Measurements from ENCODE around the gene TRMT44.

DNA sequence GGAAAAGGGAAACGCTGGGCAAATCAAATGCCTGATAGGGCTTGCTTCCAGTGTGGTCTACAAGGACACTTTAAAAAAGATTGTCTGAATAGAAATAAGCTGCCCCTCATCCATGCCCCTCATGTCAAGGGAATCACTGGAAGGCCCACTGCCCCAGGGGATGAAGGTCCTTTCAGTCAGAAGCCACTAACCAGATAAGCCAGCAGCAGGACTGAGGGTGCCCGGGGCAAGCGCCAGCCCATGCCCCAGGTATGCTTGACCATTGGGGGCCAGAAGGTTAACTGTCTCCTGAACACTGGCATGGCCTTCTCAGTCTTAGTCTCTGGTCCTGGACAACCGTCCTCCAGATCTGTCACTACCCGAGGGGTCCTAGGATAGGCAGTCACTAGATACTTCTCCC, 17.8 kb upstream of the TRMT44 start:
- no peak for TF ChIP-seq TAF1 (IDR thresholded peaks at IDR 0.05; ENCODE audit: low read depth)
- TF ChIP-seq TCF12 (IDR thresholded peaks at IDR 0.05; ENCODE audit: low read depth), result no peak
- TF ChIP-seq, protein P1, sequence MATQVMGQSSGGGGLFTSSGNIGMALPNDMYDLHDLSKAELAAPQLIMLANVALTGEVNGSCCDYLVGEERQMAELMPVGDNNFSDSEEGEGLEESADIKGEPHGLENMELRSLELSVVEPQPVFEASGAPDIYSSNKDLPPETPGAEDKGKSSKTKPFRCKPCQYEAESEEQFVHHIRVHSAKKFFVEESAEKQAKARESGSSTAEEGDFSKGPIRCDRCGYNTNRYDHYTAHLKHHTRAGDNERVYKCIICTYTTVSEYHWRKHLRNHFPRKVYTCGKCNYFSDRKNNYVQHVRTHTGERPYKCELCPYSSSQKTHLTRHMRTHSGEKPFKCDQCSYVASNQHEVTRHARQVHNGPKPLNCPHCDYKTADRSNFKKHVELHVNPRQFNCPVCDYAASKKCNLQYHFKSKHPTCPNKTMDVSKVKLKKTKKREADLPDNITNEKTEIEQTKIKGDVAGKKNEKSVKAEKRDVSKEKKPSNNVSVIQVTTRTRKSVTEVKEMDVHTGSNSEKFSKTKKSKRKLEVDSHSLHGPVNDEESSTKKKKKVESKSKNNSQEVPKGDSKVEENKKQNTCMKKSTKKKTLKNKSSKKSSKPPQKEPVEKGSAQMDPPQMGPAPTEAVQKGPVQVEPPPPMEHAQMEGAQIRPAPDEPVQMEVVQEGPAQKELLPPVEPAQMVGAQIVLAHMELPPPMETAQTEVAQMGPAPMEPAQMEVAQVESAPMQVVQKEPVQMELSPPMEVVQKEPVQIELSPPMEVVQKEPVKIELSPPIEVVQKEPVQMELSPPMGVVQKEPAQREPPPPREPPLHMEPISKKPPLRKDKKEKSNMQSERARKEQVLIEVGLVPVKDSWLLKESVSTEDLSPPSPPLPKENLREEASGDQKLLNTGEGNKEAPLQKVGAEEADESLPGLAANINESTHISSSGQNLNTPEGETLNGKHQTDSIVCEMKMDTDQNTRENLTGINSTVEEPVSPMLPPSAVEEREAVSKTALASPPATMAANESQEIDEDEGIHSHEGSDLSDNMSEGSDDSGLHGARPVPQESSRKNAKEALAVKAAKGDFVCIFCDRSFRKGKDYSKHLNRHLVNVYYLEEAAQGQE (IDR thresholded peaks at IDR 0.05; ENCODE audit: low read depth), result no peak
- no peak for TF ChIP-seq EGR1 (IDR thresholded peaks at IDR 0.05)
- no peak for TF ChIP-seq CEBPB (IDR thresholded peaks at IDR 0.05)
- no peak for TF ChIP-seq EP300 (IDR thresholded peaks at IDR 0.05; ENCODE audit: borderline replicate concordance)
- TF ChIP-seq, protein P2, sequence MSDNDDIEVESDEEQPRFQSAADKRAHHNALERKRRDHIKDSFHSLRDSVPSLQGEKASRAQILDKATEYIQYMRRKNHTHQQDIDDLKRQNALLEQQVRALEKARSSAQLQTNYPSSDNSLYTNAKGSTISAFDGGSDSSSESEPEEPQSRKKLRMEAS (IDR thresholded peaks at IDR 0.05), result no peak
- no peak for TF ChIP-seq YY1 (IDR thresholded peaks at IDR 0.05; ENCODE audit: low read depth)
- no peak for TF ChIP-seq CREB1 (IDR thresholded peaks at IDR 0.05; ENCODE audit: low read depth)
- no peak for TF ChIP-seq FOXM1 (IDR thresholded peaks at IDR 0.05; ENCODE audit: borderline replicate concordance, low read depth)
- no peak for TF ChIP-seq TEAD4 (IDR thresholded peaks at IDR 0.05)
- TF ChIP-seq, protein P3, sequence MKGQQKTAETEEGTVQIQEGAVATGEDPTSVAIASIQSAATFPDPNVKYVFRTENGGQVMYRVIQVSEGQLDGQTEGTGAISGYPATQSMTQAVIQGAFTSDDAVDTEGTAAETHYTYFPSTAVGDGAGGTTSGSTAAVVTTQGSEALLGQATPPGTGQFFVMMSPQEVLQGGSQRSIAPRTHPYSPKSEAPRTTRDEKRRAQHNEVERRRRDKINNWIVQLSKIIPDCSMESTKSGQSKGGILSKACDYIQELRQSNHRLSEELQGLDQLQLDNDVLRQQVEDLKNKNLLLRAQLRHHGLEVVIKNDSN (IDR thresholded peaks at IDR 0.05), result no peak
- no peak for TF ChIP-seq RAD21 (IDR thresholded peaks at IDR 0.05; ENCODE audit: low read depth)
